ENCODE measurements around the gene PUM1. TPM values are rescaled to one million over a fixed set of nuclear protein-coding genes. Genes with fewer than 3 reads are reported as not detected.

PUM1 gene
- total RNA-seq, 1 experiment from 2014 or later = 110 TPM

- BruUV-seq (replicated peaks) = no TSS peak
- Mint-ChIP-seq H3K27me3 (ENCODE audit: insufficient read depth, unreplicated experiment) (no peaks in the 10 kb centered on the region), H3K27ac (ENCODE audit: low read depth, unreplicated experiment) (no peak overlapping the region), H3K4me1 (ENCODE audit: insufficient read depth, unreplicated experiment) (peaks cover 15% of the 10 kb centered on the region), H3K4me3 (ENCODE audit: unreplicated experiment) (peak overlapping the region; percentile 75), H3K36me3 (ENCODE audit: insufficient read depth, unreplicated experiment) (peaks cover 8% of the 10 kb centered on the region), H3K9me3 (ENCODE audit: unreplicated experiment) (no peaks in the 10 kb centered on the region)
- DNase-seq (ENCODE audit: unreplicated experiment) = no peak
- intact Hi-C loops (cut with micrococcal nuclease) = no loop called here
- ChIA-PET POLR2A (interaction anchor here (5.2 kb wide), 1 partner anchor 189 kb away, joined by 41 read pairs; no protein-coding TSS in a partner anchor), CTCF (interaction anchor here (8.0 to 14.3 kb wide), 2 partner anchors 105 to 127 kb away, joined by 118 to 494 read pairs; no protein-coding TSS in a partner anchor)
- TF ChIP-seq CTCF (IDR thresholded peaks at IDR 0.05; ENCODE audit: unreplicated experiment) = no peak
Observed at GRCh38 chr1:30908316-30908695, 157.2 kb downstream of the PUM1 start.

- Mint-ChIP-seq H3K27me3 (ENCODE audit: insufficient read depth, unreplicated experiment) (no peaks in the 10 kb centered on the region), H3K27ac (ENCODE audit: low read depth, unreplicated experiment) (peak overlapping the region; percentile 46), H3K9me3 (ENCODE audit: unreplicated experiment) (no peaks in the 10 kb centered on the region), H3K4me3 (ENCODE audit: unreplicated experiment) (peak overlapping the region; percentile 75), H3K36me3 (ENCODE audit: insufficient read depth, unreplicated experiment) (peaks cover 8% of the 10 kb centered on the region), H3K4me1 (ENCODE audit: insufficient read depth, unreplicated experiment) (peaks cover 15% of the 10 kb centered on the region)
- intact Hi-C loops (cut with micrococcal nuclease) = no loop called here
- POLR2A ChIA-PET = interaction anchor here (5.2 kb wide), 1 partner anchor 188 kb away, joined by 41 read pairs; no protein-coding TSS in a partner anchor
- CTCF ChIA-PET = interaction anchor here (1.2 to 14.3 kb wide), 3 partner anchors 104 to 127 kb away, joined by 5 to 494 read pairs (median 118); no protein-coding TSS in a partner anchor
- TF ChIP-seq CTCF (IDR thresholded peaks at IDR 0.05; ENCODE audit: unreplicated experiment) = no peak
- no peak for DNase-seq (ENCODE audit: unreplicated experiment)
- BruUV-seq (replicated peaks) = TSS peak; percentile 49
Observed at GRCh38 chr1:30907481-30908315, 157.8 kb downstream of the PUM1 start.

- ChIA-PET POLR2A (interaction anchor here (0.9 kb wide), 1 partner anchor 14 kb away, joined by 3 read pairs; no protein-coding TSS in a partner anchor), CTCF (interaction anchor here (0.6 to 14.3 kb wide), 5 partner anchors 15 to 127 kb away, joined by 3 to 494 read pairs (median 5); no protein-coding TSS in a partner anchor)
- DNase-seq (ENCODE audit: unreplicated experiment) = no peak
- no peak for TF ChIP-seq CTCF (IDR thresholded peaks at IDR 0.05; ENCODE audit: unreplicated experiment)
- no TSS peak for BruUV-seq (replicated peaks)
- peak overlapping the region; percentile 75 for H3K4me3 Mint-ChIP-seq (ENCODE audit: unreplicated experiment)
- peaks cover 8% of the 10 kb centered on the region for H3K36me3 Mint-ChIP-seq (ENCODE audit: insufficient read depth, unreplicated experiment)
- H3K27me3 Mint-ChIP-seq (ENCODE audit: insufficient read depth, unreplicated experiment) = no peaks in the 10 kb centered on the region
- H3K27ac Mint-ChIP-seq (ENCODE audit: low read depth, unreplicated experiment) = peak overlapping the region; percentile 35
- H3K4me1 Mint-ChIP-seq (ENCODE audit: insufficient read depth, unreplicated experiment) = peaks cover 15% of the 10 kb centered on the region
- H3K9me3 Mint-ChIP-seq (ENCODE audit: unreplicated experiment) = no peaks in the 10 kb centered on the region
- intact Hi-C loops (cut with micrococcal nuclease) = no loop called here
Observed at GRCh38 chr1:30906631-30907441, 158.7 kb downstream of the PUM1 start.

Measured in MCF 10A (cell line).